OCI-LY7 (cell line): Measurements from ENCODE around the gene ABL2.

Experiments used
- EZH2phosphoT487 ChIP-seq: fragments of 200-600 bp; sonication (generic); IDR thresholded peaks from 2 replicates; pipeline ENCODE4 v1.6.1; 2018; ENCODE audit warnings: low read depth, borderline replicate concordance, mild to moderate bottlenecking, mixed run types, antibody characterized with exemption, low read length, moderate library complexity, mixed read lengths
- TF ChIP-seq, protein P1 (sequence below): fragments of 200-600 bp; sonication (generic); conservative IDR thresholded peaks from 2 replicates; pipeline ENCODE4 v1.5.1; 2014; ENCODE audit warnings: mild to moderate bottlenecking, antibody characterized with exemption, low read length, moderate library complexity, mixed read lengths

- TF ChIP-seq, protein P1, sequence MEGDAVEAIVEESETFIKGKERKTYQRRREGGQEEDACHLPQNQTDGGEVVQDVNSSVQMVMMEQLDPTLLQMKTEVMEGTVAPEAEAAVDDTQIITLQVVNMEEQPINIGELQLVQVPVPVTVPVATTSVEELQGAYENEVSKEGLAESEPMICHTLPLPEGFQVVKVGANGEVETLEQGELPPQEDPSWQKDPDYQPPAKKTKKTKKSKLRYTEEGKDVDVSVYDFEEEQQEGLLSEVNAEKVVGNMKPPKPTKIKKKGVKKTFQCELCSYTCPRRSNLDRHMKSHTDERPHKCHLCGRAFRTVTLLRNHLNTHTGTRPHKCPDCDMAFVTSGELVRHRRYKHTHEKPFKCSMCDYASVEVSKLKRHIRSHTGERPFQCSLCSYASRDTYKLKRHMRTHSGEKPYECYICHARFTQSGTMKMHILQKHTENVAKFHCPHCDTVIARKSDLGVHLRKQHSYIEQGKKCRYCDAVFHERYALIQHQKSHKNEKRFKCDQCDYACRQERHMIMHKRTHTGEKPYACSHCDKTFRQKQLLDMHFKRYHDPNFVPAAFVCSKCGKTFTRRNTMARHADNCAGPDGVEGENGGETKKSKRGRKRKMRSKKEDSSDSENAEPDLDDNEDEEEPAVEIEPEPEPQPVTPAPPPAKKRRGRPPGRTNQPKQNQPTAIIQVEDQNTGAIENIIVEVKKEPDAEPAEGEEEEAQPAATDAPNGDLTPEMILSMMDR, result no peak
- no peak for TF ChIP-seq EZH2phosphoT487
Observed at GRCh38 chr1:179169616-179170467, 59.6 kb downstream of the ABL2 start.
